SW480 (cell line): ENCODE results near the gene AUH.
"Not testable (repeated sequence)": the region's sequence is repeated elsewhere in the genome, so short reads cannot be mapped to it uniquely, and the experiment has no call there.

ENCODE experiments used
- DNase-seq: peaks from one replicate; pipeline ENCODE4 v3.0.0-alpha.2; 2016; ENCODE audit warnings: low spot score

AUH gene

GRCh38 chr9:91361291-91362050 lies at the start of gene AUH:
Gene AUH, minus strand, starts transcription at chr9:91361918. Its CDS starts 29 bp downstream, at chr9:91361889.
- peak; percentile 79 for DNase-seq

GRCh38 chr9:91411096-91411771 lies 49.5 kb upstream of the AUH start:
- no peak for DNase-seq

GRCh38 chr9:91410161-91410560 lies 48.4 kb upstream of the AUH start:
- no peak for DNase-seq

GRCh38 chr9:91408475-91408874 lies 46.8 kb upstream of the AUH start:
- DNase-seq: no peak

GRCh38 chr9:91407580-91408318 lies 46.0 kb upstream of the AUH start:
- no peak for DNase-seq

GRCh38 chr9:91405343-91406077 lies 43.8 kb upstream of the AUH start:
- DNase-seq: no peak

- DNase-seq: no peak
These were observed 42.2 kb upstream of the AUH start for GRCh38 chr9:91403665-91404543.

GRCh38 chr9:91398926-91399325 lies 37.2 kb upstream of the AUH start:
- DNase-seq: no peak

- DNase-seq: no peak
These were observed 34.1 kb upstream of the AUH start for GRCh38 chr9:91395553-91396471.

- no peak for DNase-seq
These were observed 33.4 kb upstream of the AUH start for GRCh38 chr9:91395106-91395552.

- DNase-seq: no peak
These were observed 32.1 kb upstream of the AUH start for GRCh38 chr9:91393826-91394225.

- DNase-seq: no peak
These were observed 30.7 kb upstream of the AUH start for GRCh38 chr9:91392435-91392834.

- no peak for DNase-seq
These were observed 30.1 kb upstream of the AUH start for GRCh38 chr9:91391818-91392217.

- DNase-seq: no peak
These were observed 29.7 kb upstream of the AUH start for GRCh38 chr9:91391412-91391811.

- DNase-seq: not testable (repeated sequence)
These were observed 28.0 kb upstream of the AUH start for GRCh38 chr9:91389686-91390085.

- DNase-seq: no peak
These were observed 25.0 kb upstream of the AUH start for GRCh38 chr9:91386765-91387164.

GRCh38 chr9:91384954-91385353 lies 23.2 kb upstream of the AUH start:
- no peak for DNase-seq

- no peak for DNase-seq
These were observed 21.9 kb upstream of the AUH start for GRCh38 chr9:91383577-91383976.

- no peak for DNase-seq
These were observed 20.6 kb upstream of the AUH start for GRCh38 chr9:91382298-91382697.

GRCh38 chr9:91379426-91379825 lies 17.7 kb upstream of the AUH start:
- no peak for DNase-seq
